EL (cell line): ENCODE results near the gene PTGDS.

Experiments
- DNase-seq: peaks from one replicate; pipeline ENCODE4 v3.0.0-alpha.2; 2016

The PTGDS gene

DNA sequence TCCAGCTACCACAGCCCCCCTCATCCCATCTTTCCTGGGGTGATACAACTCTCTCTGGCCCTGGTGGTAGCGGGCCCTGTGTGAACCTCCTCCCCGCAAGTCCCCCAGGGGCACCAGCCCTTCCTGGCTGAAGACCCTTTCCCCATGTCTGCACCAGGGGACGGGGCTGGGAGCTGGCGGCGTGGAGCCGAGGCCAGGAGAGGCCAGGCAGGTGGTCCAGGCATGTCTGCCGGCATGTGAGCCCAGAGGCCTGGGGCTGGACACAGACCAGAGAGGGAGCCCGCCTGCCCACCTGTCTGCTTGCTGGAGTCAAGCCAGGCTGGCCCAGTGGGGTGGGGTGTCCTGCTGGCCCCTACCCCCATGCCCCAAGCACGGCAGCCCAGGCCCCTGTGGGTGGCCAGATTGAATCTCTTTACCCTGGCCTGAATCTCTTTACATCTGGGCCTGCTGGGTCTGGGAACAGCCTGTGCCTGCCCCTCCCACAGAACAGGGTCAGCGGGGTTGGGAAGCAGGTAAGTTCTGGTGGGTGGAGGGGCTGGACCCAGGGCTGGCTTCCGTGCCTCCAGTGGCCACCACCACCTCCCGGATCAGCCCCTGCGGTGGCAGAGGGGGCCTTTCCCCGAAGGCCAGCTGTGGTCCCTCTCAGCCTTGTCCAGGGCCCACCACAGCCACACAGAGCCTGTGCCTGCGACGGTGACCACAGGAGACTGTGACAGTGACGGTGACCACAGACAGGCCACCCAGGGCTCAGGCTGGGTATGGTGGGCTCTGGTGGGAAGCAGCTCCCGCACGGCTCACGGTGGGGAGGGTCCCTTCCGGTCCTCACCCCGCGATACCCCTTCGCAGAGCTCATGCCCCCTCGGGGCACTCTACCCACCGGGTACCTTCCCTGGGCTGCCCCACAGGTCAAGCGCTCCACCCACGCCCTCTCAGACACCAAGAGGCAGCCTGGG, 18.1 kb upstream of the PTGDS start:
- no peak for DNase-seq

DNA sequence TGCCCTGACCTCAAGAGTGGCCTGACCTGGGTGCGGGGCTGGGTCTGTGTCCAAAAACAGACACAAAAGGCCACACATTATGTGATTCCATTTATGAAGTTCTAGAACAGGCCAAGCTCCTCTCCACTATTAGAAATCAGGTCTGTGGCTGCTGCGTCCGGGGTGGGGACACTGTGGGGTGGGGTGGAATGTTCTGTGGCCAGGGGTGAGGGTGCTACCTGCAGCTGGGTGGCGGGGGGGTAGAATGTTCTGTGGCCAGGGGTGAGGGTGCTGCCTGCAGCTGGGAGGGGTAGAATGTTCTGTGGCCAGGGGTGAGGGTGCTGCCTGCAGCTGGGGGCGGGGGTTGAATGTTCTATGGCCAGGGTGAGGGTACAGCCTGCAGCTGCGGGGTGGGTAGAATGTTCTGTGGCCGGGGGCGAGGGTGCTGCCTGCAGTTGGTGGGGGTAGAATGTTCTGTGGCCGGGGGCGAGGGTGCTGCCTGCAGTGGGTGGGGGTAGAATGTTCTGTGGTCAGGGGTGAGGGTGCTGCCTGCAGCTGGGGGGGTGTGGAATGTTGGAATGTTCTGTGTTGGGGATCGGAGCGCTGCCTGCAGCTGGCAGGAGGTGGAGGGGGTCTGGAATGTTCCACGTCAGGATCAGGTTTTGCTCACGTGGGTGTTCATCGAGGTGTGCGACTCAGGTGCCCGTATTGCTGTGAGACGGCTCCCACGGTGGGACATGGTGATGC, 16.9 kb upstream of the PTGDS start:
- DNase-seq = no peak

DNA sequence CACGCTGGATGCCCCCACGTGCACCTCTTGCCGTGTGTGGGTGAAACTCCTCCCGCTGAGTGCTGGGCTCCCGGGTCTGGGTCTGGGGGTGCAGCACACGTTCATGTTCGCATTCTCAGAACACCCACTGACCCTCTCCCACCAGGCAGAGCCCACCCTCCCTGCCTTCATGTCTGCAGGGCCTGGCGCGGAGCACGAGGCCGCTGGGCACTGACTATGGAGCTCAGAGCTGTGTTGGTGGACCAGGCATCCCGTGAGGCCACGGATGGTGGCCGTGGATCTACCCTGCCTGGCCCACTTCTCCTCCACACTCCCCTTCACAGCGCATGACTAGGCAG, 16.4 kb upstream of the PTGDS start:
- DNase-seq = no peak

DNA sequence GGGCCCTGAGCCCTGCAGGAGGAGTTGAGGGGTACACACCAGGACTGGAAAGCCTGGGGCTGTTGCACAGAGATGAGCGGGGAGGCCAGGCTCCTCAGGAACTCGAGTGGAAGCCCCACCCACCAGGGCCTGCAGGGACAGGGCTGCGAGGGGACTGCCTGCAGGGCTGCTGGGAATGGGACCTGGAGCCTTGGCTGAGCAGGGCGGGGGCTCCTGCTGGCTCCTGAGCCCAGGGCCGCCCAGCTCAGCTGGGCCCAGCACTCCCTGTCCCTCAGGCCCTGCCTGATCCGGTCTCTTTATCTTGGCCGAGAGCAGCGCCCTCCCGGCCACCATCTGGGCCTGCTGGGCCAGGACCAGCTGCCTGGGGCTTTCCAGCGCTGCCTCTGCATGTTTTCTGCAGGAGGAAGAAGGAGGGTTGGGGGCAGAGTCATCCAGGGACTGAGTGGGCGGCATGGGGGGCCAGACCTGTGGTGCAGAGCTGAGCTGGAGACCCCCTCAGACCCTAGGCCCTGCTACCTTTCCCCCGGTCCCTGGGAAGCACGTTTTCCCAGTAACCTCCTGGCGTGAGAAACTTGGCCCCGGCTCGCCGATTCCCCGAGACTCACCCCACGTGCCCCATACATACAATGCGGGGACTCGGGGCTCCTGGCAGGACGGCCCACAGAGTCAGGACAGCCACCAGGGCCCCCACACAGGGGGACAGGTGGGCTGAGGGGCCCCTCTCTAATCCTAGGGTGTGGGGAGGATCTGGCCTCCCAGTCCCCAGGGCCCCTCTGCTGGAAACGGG, 15.8 kb upstream of the PTGDS start:
- DNase-seq = no peak

DNA sequence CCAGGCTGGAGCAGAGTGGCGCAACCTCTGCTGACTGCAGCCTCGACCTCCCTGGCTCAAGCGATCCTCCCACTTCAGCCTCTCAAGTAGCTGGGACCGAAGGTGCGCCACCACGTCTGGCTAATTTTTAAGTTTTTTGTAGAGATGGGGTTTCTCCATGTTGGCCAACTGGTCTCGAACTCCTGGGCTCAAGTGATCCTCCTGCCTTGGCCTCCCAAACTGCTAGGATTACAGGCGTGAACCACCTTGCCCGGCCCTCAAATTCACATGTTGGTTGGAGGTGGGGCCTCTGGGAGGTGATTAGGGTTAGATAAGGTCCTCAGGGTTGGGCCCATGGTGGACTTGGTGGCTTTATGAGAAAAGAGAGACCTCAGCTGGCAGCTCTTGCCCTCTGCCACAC, 15.1 kb upstream of the PTGDS start:
- no peak for DNase-seq

DNA sequence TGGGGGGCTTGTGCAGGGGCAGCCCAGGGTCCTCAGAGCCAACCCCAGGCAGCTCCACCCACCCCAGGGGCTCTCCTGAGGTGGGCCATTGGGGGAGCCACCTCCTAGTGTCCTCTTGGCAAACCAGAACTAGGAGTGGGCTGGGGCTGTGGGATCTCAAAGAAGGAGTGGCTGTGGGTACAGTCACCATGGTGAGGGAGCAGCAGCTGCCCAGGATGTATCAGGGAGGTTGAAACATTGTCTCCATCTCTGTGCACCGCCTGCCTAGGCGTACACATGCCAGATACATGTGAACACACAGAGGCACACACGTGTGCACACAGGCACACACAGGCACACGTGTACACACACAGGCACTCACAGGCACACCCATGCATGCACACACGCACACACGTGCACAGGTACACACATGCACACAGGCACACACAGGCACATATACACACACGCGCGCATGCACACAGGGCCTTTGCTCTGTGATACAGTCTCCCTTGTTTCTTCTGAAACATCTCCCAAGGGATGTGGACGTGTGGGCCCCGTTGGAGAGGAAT, 14.5 kb upstream of the PTGDS start:
- DNase-seq = no peak

DNA sequence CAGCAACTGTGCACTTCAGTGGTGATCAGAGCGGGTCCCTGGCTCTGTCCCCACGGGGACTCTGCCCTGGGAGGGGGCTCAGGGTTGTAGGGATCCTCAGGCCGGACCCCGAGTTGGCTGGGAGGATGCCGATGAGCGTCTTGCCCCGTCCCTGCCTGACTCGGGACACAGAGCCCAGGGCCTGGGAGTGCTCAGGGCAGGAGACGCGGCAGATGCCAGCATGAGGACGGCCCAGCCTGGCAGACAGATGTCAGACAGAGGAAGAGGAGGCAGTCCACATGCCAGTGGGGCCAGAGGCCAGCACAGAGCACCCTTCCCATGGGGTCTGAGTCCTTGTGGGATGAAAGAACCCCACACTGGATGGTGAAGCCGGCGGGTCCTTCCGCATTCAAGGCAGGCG, 14.0 kb upstream of the PTGDS start:
- DNase-seq = no peak

DNA sequence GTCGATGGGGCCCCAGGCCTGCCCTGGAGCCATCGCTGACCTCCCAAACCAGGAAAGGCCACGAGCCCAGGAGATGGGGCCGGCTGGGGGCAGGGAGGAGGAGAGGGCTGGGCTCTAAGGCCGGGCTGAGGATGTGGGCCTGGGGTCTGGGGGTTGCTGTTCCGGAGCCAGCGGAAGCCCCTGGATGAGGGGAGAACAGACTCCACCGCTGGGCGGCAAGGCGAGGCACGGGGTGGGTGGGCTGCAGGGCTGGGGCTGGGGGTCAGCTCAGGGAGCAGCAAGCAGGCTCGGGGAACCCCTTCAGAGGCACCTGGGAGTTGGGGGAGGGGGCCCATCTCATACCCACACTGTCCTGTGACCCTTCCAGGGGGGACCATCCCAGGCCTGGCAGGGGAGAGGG, 13.6 kb upstream of the PTGDS start:
- no peak for DNase-seq

DNA sequence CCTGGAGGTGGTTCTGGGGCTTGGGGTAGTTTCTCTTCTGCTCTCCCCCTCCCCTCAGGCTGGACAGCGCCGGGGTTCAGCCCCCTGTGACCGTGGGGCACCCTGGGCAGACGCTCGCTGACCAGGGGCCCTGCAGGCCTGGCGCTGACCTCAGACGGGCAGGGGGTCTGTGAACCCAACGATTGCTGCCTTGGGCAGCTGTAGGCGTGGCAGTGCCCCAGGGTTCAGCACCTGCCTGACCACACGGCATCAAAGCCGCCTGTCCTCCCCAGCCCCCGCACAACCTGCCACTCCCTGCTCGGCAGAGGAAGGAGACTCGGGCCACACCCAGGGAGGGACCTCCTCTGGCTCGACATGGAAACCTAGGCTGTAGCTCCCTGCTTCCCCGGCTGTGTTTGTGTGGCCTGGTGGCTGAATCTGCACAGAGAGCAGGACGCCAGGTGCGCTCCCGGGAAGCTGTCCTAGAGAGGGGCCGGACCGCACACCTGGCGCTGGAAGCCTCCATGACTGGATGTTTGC, 13.1 kb upstream of the PTGDS start:
- DNase-seq = no peak

DNA sequence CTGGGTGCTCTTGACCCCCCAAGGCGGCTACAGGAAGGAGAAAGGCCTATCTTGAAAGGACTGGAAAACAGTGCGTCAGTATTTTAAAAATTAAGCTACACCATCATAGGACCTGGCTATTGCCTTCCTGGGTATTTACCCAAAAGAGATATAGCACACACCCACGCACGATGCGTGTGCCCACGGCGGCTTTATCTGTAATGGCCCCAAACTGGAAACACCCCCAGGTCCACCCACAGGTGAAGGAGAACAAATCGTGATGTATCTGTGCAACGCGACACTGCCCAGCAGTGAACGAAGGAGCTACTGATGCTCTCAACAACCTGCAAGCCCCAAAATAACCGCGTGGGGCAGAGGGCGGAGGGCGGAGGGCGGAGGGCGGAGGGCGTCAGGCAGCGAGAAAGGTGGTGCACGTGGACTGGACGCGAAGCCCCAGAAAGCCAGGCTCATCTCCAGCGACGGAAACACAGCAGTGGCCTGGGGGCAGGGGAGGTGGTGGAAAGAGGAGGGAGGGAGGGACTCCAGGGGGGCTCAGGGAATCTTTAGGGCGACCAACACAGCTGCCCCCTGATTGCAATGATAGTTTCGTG, 12.4 kb upstream of the PTGDS start:
- DNase-seq = no peak

DNA sequence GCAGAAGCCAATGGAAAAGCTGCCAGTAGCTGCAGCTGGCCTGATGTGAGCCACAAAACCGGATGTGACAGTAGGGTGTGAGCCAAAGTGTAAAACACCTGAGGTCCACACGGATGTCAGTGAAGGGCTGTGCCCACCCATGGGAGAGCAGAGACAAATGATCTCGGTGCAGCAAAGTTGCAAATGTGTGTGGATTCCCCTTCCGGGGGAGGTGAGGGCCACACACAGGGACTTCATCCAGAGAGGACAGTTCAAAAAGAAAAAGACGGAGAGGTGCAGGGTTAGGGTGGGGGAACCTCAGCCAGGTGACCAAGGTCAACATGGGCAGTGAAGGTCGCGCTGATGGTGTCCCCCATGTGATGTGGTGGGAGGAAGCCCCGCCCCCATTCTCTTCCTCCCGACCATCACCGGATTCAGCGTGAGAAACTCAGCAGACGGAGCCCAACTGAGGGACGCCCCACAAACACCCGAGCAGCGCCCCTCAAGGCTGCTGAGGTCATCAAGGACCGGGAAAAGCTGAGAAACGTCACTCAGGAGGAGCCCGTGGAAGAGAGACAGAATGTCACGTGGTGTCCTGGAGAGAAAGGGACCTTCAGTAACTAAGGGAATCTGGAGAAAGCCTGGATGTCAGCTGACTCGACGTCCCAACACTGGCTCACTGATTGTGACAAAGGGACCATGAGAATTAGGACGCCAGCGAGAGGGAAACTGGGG, 11.4 kb upstream of the PTGDS start:
- DNase-seq = no peak

DNA sequence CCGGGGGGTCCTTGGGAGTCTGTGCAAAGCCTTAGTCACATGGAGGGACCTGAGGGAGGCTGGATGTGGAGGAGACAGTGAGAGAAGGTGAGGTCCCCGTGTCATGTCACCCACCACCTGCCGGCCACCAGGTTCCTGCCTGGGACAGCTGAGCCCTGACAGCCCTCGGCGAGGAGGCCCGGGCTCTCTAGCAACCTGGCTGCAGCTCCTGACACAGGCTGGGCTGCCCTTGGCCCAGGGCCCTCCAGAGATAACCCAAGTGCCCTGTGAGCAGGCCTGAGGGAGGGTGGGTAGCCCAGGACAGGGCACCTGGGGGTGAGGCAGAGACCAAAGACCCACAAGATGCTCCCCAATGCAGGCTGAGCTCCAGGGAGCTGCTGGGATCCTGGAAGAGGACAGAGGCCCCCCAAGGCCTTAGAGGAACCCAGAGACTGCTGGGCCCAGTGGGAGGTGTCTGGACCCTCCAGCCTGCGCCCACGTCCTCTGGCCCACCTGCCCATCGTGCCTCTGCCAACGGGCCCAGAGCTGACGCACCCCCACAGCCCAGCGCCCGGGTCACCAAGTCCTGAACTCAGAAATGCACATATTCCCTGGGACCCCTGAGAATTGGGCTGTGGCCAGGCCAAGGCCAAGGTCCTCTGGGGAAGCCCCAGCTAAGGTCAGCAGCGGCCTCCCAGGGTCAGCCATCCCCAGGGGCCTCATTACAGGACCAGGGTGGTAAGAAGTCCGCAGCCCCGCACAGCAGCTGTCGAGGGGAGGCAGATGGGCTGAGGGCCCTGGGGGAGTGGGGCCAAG, 8.8 kb upstream of the PTGDS start:
- no peak for DNase-seq

DNA sequence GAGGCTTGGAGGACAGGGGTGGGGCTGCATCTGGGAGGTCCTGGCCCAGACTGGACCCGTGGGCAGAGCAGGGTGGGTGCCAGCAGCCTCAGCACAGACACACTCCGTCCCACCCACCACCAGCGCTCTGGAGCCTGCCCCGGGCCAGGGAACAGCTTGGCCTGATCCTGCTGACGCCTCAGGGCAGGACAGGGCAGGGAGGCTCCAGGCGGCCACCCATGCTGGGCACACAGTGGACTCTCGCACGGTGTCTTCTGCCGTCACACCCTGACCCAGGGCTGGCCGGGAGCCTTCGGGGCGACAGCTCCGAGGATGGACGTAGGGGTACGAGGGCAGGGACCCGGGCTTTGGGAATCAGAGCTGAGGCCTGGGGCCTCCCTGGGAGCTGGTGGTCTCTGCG, 8.2 kb upstream of the PTGDS start:
- DNase-seq = no peak

DNA sequence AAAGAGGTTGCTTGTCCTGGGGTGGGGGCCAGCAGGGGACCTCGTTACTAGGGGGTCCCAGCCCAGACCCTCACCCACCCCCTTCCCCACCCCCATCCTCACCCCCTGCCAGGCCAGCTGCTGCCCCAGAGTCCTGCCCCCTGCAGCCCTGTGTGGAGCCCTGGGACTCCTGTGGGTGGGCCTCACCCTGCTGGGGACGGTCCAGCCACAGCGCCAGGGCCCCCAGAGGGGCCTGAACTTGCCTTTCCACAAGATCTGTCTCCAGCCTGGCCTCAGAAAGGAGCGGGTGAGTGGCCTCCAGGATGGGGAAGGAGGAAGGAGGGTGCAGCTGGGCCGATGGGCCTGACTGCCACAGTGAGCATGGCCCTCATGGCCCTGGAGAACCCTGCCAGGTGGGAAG, 7.5 kb upstream of the PTGDS start:
- DNase-seq = no peak

DNA sequence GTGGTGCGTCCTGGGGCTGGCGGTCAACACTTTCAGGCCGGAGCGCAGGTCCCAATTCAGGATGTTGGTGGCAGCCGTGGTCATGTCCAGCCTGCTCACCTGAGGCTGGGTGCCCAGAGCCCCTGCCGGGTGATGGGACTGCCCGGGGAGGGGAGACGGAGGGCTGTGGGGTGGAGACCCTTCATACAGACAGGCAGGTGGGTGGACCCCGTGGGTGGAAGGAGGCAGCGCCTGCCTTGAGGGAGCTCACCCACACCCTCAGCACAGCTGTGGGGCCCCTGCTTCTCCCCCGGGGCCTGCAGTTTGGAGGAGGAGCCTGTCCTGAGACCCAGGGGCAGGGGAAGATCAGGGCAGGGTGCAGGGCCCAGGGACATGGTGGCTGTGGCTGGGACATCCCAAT, 6.9 kb upstream of the PTGDS start:
- no peak for DNase-seq

DNA sequence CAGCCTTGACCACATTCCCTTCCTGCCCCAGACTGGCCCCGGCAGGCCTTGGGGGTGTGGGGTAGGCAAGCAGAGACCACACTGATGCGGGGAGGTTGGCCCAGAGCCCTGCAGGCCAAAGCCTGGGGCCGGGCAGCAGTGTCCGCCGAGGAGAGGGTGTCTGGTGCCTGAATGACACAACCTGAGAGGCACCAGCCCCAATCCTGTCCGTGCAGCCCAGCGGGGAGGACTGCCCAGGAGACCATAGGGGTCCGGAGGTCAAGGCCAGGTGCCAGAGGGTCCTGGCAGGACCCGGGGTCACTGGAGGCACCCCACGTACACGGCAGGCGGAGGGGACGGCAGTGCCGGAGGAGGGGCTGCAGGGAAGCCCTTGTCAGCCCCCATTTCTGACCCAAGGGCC, 5.6 kb upstream of the PTGDS start:
- no peak for DNase-seq

DNA sequence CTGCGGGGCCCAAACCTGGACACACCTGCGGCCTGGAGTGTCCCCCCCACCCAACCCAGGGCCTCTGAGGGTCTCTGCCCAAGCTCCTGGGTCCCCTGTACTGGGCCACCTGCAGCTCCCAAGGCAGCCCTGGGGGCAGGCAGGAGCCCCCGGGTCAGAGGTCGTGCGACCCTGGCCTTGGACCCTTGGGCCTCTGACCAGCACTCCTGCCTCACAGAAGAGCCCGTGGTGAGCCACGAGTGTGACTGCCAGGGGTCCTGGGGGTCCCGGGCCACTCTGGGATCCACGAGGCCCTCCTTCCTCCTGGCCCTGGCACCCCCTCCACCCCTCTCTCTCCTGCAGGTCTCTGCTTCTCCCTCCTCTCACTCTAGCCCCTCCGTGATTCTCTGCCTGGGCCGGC, 5.0 kb upstream of the PTGDS start:
- no peak for DNase-seq

DNA sequence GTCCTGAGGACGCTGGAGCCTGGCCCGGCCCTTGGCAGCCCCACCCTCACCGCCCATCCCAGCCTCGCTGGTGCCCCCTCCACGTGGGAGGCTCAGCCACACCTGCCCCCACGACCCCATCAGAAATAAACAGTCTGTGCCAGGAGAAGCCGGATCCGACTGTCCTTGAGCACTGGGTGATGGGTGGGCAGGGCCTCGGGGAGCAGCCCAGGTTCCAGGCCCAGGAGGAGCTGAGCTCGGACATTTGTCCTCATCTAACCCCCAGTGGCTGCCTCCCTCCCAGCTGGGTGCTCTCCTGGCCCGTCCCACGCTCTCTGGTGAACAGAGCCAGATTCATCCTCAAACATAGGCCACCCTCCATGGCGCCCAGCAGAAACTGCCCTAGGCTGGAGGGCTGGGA, 4.6 kb upstream of the PTGDS start:
- DNase-seq = no peak

DNA sequence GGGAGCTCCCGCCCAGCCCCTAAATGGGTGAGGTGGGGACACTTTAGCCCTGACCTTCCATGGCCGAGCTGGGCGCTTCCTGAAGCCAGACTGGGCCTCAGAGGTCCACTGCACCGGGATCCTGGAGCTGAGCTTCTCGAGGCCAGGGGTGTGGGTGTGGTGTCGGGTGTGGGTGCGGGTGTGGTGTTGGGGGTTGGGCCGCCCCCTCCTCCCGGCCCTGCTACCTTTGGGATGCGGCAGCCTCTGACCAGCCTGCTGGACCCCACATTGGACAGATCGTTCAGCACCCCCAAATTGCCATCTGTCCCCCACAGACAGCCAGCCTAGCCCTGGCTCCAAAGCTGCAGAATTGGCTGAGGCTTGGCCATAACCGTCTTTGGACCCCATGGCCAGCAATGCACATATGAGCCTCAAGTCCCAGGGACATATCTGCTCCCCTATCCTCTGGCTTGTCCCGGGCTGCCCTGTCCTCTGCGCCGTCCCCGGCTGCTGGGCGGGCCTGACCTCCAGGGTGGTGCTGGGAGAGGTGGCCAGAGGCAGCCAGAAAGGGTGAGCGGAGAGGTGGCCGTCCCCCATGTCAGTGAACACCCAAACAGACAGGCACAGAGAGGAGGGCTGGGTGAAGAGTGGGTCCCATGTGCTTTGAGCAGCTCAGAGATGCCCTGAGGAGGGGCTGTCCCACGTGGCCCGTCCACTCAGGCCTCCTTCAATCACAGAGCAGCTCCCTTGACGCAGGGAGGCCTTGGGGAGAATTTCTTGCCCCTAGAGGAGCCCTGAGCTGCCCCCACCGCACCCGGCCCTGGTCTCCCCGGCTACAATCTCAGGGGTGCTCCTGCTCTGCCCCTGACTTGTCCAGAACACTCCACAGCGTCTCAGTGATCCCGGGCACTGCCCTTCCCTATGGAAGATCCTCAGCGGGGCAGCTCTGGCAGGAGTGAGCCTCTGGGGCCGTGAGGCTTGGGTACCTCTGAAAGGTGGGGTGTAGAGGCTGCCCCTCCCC, 3.4 kb upstream of the PTGDS start:
- no peak for DNase-seq
